Activated CD8-positive, alpha-beta T cell treated with anti-CD3 and anti-CD28 coated beads for 36 hours (primary cell): ENCODE data around the gene BANP. TPM values are rescaled to one million over a fixed set of nuclear protein-coding genes. Genes with fewer than 3 reads are reported as not detected.
"Not testable (repeated sequence)": the region's sequence is repeated elsewhere in the genome, so short reads cannot be mapped to it uniquely, and the experiment has no call there.

ENCODE experiments used
- ATAC-seq: fragments of 200-7000 bp; cut with Tn5 transposase; one replicate; pipeline ENCODE4 v1.10.0; 2021; ENCODE audit warnings: mild to moderate bottlenecking, moderate library complexity
- CTCF ChIA-PET: fragments of 350-600 bp; sonication (Branson Sonifier 250); formaldehyde crosslinking; loops from one replicate; lab custom pipeline; 2021; ENCODE audit warnings: antibody characterized with exemption; lab: Charles Lee
- POLR2A ChIA-PET: fragments of 350-600 bp; sonication (Branson Sonifier 250); formaldehyde crosslinking; loops from one replicate; lab custom pipeline; 2021; ENCODE audit warnings: antibody characterized with exemption; lab: Charles Lee
- DNase-seq: peaks from one replicate; pipeline ENCODE4 v3.0.0-alpha.2; 2020
- H3K27ac Mint-ChIP-seq: one replicate; pipeline ENCODE4 v1.8.0; 2021; ENCODE audit warnings: mild to moderate bottlenecking, mixed read lengths
- H3K27me3 Mint-ChIP-seq: one replicate; pipeline ENCODE4 v1.8.0; 2021; ENCODE audit warnings: mixed read lengths
- H3K36me3 Mint-ChIP-seq: one replicate; pipeline ENCODE4 v1.8.0; 2021; ENCODE audit warnings: low read depth, mixed read lengths
- H3K4me1 Mint-ChIP-seq: one replicate; pipeline ENCODE4 v1.8.0; 2021; ENCODE audit warnings: low read depth, mixed read lengths
- H3K4me3 Mint-ChIP-seq: one replicate; pipeline ENCODE4 v1.8.0; 2021; ENCODE audit warnings: mild to moderate bottlenecking, moderate library complexity, mixed read lengths
- H3K9me3 Mint-ChIP-seq: one replicate; pipeline ENCODE4 v1.8.0; 2021; ENCODE audit warnings: mixed read lengths
- intact Hi-C: fragments of 100-400 bp; cut with micrococcal nuclease; formaldehyde crosslinking; loops from one replicate; pipeline ENCODE4 v1.10.0; 2022
- total RNA-seq, 2 experiments: library from RNA; stranded (reverse); gene quantifications; one replicate each; pipeline ENCODE4 v1.2.3, GENCODE V29; 2021
- TF ChIP-seq, protein P1 (sequence below): fragments of 200-600 bp; IDR thresholded peaks from one replicate; pipeline ENCODE4 v1.8.0; 2022; ENCODE audit warnings: antibody characterized with exemption, mild to moderate bottlenecking

Gene BANP
- total RNA-seq, 2 experiments from 2014 or later, result 32.1 to 36.1 TPM

DNA sequence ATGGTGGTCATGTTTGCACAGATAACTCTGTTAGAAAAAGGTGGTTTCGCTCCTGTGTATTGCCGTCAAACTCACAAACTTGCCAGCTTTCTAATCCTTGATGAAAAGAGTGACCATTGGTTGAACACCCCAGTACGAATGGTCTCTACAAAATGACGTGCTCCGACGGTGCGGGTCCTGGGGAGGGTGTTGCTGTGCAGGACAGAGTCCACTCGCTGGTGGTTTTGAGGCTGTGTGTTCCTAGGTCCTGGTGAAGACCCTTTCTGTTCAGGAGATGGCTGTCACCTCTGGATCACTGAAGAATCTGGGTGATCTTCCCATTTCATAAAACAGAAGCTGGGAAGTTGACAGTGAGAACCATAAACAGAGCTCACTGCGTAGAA is 87.3 kb downstream of the BANP start:
- DNase-seq, H3K27ac Mint-ChIP-seq, ATAC-seq, H3K4me3 Mint-ChIP-seq, H3K27me3 Mint-ChIP-seq, POLR2A ChIA-PET, CTCF ChIA-PET, H3K9me3 Mint-ChIP-seq, intact Hi-C loops, H3K4me1 Mint-ChIP-seq: not testable (repeated sequence)
- H3K36me3 Mint-ChIP-seq, result peaks cover 18% of the 10 kb centered on the region

DNA sequence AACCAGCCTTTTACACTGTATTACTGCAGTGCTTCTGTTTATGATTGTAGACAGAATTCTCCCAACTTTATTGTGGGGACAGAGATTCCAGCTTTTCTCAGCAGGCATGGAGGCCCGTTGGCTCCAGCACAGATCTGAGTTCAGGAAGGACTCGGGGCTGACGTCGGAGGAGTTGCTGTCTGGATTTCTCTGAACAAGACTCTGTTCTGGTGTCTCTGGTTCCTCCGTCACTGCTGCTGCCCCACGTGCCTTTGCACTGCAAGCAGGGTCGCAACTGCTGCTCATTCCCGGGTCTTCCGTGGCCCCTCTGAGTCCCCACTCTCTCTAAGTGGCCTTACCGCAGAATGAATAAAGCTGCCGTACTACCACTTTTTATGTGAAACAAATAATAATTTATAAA is 88.4 kb downstream of the BANP start:
- TF ChIP-seq, protein P1, sequence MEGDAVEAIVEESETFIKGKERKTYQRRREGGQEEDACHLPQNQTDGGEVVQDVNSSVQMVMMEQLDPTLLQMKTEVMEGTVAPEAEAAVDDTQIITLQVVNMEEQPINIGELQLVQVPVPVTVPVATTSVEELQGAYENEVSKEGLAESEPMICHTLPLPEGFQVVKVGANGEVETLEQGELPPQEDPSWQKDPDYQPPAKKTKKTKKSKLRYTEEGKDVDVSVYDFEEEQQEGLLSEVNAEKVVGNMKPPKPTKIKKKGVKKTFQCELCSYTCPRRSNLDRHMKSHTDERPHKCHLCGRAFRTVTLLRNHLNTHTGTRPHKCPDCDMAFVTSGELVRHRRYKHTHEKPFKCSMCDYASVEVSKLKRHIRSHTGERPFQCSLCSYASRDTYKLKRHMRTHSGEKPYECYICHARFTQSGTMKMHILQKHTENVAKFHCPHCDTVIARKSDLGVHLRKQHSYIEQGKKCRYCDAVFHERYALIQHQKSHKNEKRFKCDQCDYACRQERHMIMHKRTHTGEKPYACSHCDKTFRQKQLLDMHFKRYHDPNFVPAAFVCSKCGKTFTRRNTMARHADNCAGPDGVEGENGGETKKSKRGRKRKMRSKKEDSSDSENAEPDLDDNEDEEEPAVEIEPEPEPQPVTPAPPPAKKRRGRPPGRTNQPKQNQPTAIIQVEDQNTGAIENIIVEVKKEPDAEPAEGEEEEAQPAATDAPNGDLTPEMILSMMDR, result no peak
- intact Hi-C loops, result no loop called here
- no peak for ATAC-seq
- ChIA-PET POLR2A (no interaction called here), CTCF (no interaction called here)
- no peaks in the 10 kb centered on the region for H3K27me3 Mint-ChIP-seq
- H3K36me3 Mint-ChIP-seq, result peaks cover 16% of the 10 kb centered on the region
- no peak overlapping the region for H3K4me3 Mint-ChIP-seq
- no peak overlapping the region for H3K27ac Mint-ChIP-seq
- H3K4me1 Mint-ChIP-seq, result no peaks in the 10 kb centered on the region
- DNase-seq, result no peak
- no peaks in the 10 kb centered on the region for H3K9me3 Mint-ChIP-seq

DNA sequence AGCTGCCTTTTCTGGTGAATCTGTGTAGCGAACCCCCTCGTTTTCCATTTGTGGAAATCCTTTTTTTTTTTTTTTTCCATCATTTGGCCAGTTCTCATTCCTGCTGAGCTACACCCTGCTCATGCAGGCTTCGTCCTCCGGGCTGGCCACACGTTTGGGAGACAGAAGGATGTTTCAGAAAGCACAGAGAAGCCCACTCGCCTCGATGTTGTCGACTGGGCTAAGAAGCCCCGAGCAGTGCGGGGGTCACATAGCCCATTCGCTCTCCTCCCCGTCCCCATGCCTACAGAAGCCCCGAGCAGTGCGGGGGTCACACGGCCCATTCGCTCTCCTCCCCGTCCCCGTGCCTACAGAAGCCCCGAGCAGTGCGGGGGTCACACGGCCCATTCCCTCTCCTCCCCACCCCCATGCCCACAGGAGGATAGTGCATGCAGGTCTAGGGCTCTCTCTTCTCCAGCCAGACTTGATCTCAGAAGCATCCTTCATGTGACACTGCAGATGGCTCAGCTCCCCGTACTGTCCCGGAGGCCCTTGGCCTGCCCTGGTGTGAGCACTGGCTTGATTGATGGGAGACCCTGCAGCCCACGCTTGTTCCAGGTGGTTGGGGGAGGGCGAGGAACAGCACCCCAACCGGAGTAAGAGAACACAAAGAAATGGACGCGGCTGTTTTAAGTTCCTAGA is 89.1 kb downstream of the BANP start:
- ATAC-seq, H3K27me3 Mint-ChIP-seq, POLR2A ChIA-PET, CTCF ChIA-PET, H3K27ac Mint-ChIP-seq, intact Hi-C loops, H3K9me3 Mint-ChIP-seq, H3K4me1 Mint-ChIP-seq, DNase-seq, H3K4me3 Mint-ChIP-seq: not testable (repeated sequence)
- peaks cover 11% of the 10 kb centered on the region for H3K36me3 Mint-ChIP-seq

DNA sequence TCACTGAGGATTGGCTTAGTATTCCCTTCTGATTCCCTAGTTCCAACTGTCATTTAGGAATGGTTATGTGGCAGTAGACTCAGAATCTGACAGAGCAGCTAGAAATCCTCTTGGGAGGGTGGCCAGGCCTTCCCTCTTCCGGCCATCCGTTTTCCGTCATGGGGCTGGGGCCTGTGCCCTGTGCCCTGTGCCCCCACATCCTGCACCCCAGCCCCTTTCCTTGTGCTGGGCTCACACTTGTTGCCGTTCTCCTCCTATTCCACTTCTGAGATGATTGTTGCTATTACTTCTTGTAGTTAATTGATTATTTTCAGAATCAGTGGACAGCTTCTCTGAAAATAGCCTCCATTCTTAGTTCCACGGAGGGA is 89.6 kb downstream of the BANP start:
- intact Hi-C loops, H3K9me3 Mint-ChIP-seq, DNase-seq, H3K36me3 Mint-ChIP-seq, ATAC-seq, H3K4me1 Mint-ChIP-seq, POLR2A ChIA-PET, CTCF ChIA-PET, H3K4me3 Mint-ChIP-seq, H3K27me3 Mint-ChIP-seq, H3K27ac Mint-ChIP-seq: not testable (repeated sequence)

DNA sequence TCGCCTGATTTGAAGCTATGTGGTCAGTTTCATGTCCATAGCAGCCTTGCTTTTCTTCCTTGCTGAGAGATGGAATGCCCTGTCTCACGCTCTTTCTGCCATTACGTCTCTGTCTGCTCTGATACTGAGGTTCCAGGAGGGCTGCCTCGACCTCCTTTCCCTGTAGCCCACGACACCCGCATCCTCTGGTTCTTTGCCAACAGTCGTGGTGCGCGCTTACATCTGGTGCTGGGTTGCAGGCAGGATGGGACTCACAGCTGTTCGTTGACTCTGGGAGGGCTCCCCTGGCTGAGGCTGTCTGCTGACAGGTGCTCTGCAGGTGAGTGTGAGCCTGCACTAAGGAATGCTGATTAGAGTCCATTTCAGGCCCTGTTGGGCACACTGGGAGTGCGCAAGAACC is 90.3 kb downstream of the BANP start:
- DNase-seq, H3K4me1 Mint-ChIP-seq, POLR2A ChIA-PET, ATAC-seq, H3K4me3 Mint-ChIP-seq, intact Hi-C loops, H3K36me3 Mint-ChIP-seq, H3K9me3 Mint-ChIP-seq, CTCF ChIA-PET, H3K27me3 Mint-ChIP-seq, H3K27ac Mint-ChIP-seq: not testable (repeated sequence)

DNA sequence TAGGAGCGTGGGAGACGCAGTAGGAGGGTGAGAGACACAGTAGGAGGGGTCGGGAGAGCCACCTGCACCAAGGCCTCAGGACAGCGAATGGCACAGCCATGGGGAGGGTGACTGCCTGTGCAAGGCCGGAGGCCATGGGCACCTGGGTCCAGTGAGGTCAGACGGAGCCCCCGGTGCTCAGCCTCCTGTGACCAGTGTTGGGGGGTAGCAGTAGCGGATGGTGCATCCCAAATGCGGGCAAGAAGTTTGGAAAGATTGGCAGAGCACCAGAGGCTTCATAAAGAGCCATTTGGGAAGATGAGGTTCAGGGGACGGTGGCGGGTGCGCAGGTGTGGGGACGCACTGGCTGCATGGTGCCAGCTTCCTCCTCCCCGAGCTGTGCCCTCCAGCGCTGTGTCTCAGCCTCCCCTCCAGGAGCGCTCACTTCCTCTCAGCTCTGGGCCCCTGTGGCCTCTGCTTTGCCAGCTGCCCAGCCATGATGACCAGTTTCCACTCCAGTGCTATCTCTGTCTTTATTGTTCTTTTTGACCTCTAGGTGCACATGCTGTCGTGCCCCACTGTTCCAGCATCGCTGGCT is 90.8 kb downstream of the BANP start:
- H3K27me3 Mint-ChIP-seq, H3K4me3 Mint-ChIP-seq, H3K9me3 Mint-ChIP-seq, intact Hi-C loops, DNase-seq, H3K36me3 Mint-ChIP-seq, H3K27ac Mint-ChIP-seq, ATAC-seq, POLR2A ChIA-PET, H3K4me1 Mint-ChIP-seq, CTCF ChIA-PET: not testable (repeated sequence)

DNA sequence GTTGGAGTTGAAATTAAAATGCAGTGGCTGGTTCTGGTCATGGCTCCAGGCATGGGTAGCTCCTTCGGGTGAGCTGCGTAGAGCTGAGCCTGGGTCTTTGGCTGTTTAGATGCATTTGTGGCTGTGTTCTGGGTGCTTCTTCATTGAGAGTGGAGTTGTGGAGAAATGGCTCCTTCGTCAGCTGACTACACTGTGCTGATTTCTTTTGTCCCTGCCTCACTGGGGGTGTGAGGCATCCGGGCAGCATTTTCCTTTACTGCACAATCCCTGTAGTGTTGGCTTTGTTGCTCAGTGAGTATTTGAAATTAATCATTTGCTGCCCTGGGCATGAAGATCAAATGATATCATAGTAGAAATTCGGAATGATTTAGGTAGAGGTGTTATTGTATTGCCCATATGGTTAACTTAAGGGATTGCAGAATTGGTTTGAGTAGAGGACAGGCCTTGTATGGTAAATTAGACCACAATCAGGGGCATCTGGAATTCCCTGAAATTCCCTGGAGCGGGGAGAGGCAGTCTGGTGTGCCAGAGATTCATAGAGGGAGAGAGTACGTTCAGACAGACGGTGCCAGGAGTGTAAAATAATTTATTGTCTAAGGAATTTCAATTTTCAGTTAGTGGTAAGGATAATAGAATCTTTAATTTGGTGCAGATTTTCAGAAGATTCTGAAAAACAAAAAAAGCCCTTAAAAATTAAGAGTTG is 92.1 kb downstream of the BANP start:
- POLR2A ChIA-PET, result interaction anchor here (0.6 kb wide), 1 partner anchor 482 kb away, joined by 3 read pairs; no protein-coding TSS in a partner anchor
- H3K4me1 Mint-ChIP-seq, H3K27ac Mint-ChIP-seq, ATAC-seq, H3K27me3 Mint-ChIP-seq, H3K4me3 Mint-ChIP-seq, H3K36me3 Mint-ChIP-seq, intact Hi-C loops, H3K9me3 Mint-ChIP-seq, CTCF ChIA-PET, DNase-seq: not testable (repeated sequence)

DNA sequence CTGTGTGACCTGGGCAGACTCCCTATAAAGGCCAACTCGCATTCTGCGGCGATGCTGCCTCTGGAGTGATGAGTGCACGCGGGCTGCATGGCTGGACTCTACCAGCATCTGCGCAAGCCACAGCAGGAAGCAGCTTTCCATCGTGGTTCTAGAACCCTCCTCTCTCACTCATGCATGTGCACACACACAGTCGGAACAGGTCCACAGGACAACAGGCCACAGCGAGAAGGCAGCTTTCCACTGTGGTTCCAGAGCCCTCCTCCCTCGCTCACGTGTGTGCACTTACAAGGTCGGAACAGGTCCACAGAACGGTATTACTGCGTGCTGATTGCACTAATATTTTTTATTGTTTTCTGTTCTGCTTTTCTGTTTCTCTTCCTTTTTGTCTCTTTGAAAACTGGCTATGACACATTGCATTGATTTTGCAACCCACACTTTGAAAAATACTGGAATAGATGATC is 92.9 kb downstream of the BANP start:
- H3K9me3 Mint-ChIP-seq, CTCF ChIA-PET, ATAC-seq, H3K4me3 Mint-ChIP-seq, H3K27me3 Mint-ChIP-seq, intact Hi-C loops, POLR2A ChIA-PET, DNase-seq, H3K4me1 Mint-ChIP-seq, H3K27ac Mint-ChIP-seq: not testable (repeated sequence)
- peaks cover 12% of the 10 kb centered on the region for H3K36me3 Mint-ChIP-seq

DNA sequence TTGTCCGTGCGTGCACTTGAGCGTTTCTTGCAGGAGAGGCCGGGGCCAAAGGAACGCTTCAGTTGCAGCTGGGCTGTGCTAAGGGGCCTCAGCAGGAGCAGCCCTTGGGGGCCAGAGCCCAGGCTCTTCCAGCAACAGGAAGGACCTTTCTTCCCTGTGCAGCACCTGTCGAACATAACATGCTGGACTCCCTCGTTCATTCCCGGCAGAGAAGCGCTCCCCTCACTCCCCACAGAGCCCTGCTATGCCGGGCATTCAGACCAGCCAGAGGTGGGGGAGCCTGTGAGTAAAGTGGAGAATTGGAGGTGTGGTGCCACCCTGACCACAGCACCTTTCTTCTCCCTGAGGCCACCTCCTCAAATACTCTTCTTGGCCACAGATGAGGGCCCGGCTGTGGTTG is 94.1 kb downstream of the BANP start:
- peaks cover 16% of the 10 kb centered on the region for H3K36me3 Mint-ChIP-seq
- H3K27ac Mint-ChIP-seq, CTCF ChIA-PET, POLR2A ChIA-PET, H3K4me3 Mint-ChIP-seq, intact Hi-C loops, H3K4me1 Mint-ChIP-seq, ATAC-seq, H3K27me3 Mint-ChIP-seq, DNase-seq, H3K9me3 Mint-ChIP-seq: not testable (repeated sequence)
